ENCODE results near the gene ARL6IP5.

ARL6IP5 gene

DNA sequence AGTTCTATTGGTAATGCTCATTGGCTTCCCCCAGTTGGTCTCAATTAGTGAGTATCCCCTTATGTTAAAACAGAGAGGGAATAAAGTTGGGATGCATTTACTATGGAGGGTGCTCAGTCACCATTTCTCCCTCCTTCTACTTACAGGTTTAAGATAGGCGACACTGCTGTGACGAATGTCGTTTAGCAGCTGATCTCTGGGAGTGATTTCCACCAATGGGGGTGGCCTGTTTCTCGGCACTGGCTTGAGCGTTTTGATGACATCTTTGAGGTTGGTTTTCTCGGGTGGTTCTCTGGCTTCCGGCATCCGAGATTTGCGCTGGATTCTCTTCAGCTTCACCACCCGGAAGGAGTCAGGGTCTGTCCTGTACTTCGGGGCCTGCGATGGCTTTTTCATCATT is 33.8 kb downstream of the ARL6IP5 start:
- DNase-seq = no peak

DNA sequence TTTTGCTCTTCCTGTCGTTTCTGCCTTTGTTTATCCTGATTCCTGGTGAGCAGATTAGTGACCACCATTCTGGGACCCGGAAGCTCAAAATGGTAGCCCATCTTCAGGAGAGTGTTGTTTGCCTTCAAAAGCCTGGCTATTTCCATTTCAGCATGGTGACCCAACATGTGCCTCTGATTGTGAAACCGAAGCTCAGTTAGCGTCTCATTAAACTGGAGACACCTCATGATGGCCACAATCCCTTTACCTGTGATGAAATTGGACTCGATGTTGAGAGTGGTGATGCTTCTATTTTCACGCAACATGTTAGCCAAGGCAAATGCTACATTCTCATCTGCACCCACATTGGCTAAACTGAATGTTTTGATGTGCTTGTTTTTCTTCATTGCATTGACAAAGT is 34.4 kb downstream of the ARL6IP5 start:
- no peak for DNase-seq

DNA sequence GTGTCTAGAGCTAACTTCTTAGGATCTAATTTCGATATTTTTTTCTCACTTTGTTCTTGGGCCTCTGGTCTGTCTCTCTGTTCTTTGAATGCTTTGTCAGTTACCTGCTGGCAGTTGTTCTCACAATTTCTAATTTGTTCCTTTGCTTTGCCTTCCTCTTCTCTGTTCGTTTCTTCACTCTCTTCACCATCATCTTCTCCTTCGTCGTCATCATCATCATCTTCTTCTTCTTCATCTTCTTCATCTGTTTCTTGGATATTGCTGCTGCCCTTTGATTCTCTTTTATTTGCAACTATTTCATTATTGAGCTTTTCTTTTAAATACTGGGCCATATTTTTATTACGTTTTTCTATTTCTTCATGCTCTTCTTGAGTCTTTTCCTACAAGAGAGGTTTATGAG is 34.9 kb downstream of the ARL6IP5 start:
- no peak for DNase-seq

- peak; percentile 91 for DNase-seq
These were observed 36.2 kb downstream of the ARL6IP5 start for GRCh38 chr3:69120879-69121464.

GRCh38 chr3:69121513-69121912 is 36.8 kb downstream of the ARL6IP5 start:
- DNase-seq = no peak

- DNase-seq = no peak
These were observed 37.2 kb downstream of the ARL6IP5 start for GRCh38 chr3:69121950-69122349.

DNA sequence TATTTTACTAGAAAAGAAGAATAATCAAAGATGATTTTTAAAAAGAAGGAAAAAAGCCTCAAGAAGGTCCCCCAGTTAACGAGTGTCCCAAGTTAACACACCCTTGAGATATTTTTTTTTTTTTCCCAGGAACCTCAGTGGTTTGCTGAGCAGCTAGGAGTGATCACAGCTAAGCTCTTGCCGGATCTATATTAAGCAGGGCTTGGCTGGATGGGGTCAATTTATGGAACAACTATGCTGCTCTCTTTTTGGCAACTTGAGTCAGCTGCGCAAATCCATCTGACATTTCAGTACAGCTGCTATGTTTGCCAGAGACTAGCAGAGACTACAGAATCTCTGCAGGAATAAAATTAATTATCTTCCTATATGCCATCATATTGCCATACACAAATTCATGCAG is 37.7 kb downstream of the ARL6IP5 start, which contains the start of gene LMOD3:
TSS of gene LMOD3 (minus strand) at position 193 of the 400 bp plus-strand sequence. CDS start 209 bp downstream, outside the sequence.
- DNase-seq = no peak

DNA sequence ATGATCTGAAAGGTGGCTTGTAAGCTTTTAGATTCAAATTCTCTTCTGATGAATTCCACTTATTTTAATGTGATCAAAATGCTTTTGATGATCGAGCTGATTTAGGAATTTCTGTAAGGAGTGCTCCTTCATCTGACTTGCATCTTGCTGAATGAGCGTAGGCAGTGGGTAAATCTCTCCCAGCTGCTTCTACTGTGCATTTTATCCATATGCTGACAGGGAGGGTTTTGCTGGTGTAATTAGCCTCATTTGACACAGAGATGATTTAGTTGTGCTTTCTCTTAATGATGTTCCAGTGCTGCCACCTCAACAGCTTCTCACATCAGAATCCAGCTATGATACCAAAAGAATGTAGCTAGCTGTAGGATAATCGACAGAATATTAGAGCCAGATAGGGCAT is 41.5 kb downstream of the ARL6IP5 start:
- DNase-seq = no peak

DNA sequence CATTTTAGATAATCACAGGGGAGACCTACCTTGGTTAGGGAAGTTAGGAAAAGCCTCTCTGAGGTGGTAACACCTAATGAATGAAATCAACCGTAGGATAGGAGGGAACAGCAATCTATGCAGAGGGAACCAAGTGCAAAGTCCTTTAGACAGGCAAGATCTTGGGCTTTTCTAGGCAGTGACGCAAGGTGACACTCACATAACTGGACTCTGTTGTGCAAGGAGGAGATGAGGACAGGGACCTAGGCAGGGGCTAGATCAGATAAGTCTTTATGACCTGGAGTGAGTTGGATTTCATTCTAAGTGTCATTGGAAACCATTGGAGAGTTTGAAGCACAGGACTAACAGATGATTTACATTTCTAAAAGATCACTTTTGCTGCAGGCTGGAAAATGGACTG is 42.3 kb downstream of the ARL6IP5 start:
- DNase-seq = no peak

DNA sequence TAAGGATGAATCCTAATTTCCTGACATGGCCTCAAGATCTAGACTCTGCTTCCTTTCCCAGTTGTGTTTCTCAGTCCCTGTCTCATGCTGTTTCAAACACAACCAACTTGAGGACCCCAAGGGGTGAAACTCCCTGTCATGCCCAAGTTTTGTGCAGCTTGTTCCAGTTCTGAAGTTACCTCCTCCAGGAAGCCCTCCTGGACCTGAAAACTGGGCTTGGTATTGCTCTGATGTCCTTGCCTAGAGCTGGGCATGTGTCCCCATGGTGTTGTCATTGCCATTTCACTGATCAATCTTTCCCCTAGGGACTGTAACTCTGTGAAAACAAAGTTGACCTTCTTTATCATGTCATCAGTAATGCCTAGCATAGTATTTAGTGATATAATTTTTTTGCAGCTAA is 43.8 kb downstream of the ARL6IP5 start:
- no peak for DNase-seq

DNA sequence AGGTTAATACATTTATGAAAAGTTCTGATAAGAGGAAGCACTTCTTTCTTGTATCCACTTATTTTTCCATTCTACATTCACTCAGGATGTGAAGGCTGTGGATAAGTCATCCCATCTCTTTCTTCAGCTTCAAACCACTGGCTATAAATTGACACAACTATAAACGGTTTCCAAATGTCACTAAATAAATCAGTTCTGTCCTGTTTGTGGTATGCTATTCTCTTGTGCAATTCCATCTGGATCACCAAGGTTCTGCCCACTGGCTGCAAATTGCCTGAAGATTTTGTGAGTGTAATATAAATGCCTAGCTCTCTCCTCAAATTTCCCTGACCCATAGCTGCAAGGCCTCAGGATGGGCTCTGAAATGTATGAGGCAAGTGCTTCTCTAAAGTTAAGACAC is 44.8 kb downstream of the ARL6IP5 start:
- DNase-seq = no peak

- peak; percentile 14 for DNase-seq
These were observed 46.0 kb downstream of the ARL6IP5 start for GRCh38 chr3:69130689-69131088.

GRCh38 chr3:69137005-69137404 is 52.3 kb downstream of the ARL6IP5 start:
- no peak for DNase-seq

DNA sequence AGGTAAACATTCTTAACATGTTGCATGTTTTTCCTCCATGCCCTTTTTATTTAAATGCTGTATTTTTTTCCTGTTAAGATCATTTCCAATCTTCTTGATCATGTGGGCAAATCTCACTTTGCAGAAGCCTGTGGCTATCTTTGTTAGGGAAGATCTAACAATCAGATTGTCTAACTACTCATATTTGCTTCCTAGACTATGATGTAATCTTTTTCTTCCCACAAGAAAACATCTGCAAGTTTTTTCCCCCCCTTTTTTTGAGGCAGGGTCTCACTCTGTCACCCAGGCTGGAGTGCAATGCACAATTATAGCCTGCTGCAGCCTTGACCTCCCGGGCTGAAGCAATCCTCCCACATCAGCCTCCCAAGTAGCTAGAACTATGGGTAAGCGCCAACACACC is 52.7 kb downstream of the ARL6IP5 start:
- no peak for DNase-seq

- DNase-seq = no peak
These were observed 56.6 kb downstream of the ARL6IP5 start for GRCh38 chr3:69141313-69141712.

DNA sequence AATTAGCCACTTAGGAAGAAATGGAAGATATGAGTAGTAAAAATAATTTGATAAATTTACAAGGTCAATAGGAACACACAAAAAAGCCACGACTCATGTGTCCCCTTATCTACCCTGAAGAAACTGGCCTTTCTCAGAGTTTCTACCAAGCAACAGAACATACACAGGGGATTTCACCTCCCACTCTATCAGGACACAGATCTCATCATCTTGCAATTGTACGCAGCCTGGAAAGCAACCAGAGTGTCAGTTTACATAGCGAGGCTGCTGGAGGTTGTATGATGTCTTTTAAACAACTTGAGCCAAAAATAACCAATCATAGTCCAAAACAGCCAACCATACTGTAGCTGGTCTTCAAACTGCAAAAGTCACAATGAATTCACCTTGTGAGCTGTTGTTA is 57.4 kb downstream of the ARL6IP5 start:
- no peak for DNase-seq

GRCh38 chr3:69142797-69143454 is 58.2 kb downstream of the ARL6IP5 start:
- DNase-seq = no peak

- DNase-seq = no peak
These were observed 58.9 kb downstream of the ARL6IP5 start for GRCh38 chr3:69143612-69144011.

DNA sequence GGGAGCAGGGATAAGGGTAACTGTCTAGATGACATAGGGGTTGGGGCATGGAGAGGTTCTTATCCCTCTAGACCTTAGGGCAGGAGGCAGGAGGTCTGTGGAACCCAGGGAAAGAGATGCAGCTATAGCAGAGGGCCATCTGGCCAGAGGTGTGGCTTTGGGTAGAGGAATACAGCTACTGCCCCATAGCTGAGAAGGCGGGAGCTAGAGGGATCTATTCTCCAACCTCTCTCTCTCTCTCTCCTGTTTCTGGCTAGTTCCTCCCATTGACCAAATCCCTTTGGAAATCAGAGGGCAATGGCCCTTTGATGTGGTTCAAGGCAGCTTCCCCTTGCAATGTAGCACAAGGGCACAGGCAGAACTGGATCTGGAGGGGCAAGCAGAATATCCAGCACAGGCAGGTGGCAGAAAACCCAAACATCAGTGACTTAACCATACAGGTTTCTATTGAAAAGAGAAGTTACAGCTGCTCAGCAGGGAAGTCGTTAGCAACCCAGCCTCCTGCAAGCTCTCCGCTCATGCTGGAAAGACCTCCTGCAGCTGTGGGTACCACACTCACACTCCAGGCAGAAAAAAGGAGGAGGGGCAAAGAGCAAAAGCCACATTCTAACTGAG is 60.0 kb downstream of the ARL6IP5 start:
- no peak for DNase-seq

- no peak for DNase-seq
These were observed 61.0 kb downstream of the ARL6IP5 start for GRCh38 chr3:69145688-69146087.

DNA sequence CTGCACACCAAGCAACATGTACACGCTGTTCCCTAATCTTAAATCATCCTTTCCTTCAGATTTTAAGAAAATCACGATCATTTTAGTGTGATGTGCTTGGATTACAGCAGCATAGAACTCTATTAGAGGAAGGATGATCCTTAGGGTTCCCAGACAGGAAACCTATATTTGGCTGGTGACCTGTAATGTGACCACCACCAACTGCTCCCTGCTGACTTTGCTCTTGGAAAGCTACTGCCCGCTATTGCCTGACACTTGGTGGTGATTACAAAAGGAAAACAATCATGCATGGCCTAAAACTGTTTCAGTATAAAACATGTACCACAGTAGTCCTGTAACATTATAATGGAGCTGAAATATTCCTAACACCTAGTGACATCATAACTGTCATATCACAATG is 64.8 kb downstream of the ARL6IP5 start:
- no peak for DNase-seq
